Stimulated activated naive CD4-positive, alpha-beta T cell (primary cell): ENCODE measurements around the gene MAP2.

Experiments used
- DNase-seq, 6 experiments: peaks; one replicate each; lab custom pipeline; 2025; lab: John Stamatoyannopoulos, UW

MAP2 gene

GRCh38 chr2:209648714-209649113 is 224.9 kb downstream of the MAP2 start:
- no peak for DNase-seq

GRCh38 chr2:209653134-209653533 is 229.3 kb downstream of the MAP2 start:
- DNase-seq, result no peak

- no peak for DNase-seq
These were observed 237.5 kb downstream of the MAP2 start for GRCh38 chr2:209661286-209661894.

GRCh38 chr2:209662021-209662420 is 238.2 kb downstream of the MAP2 start:
- DNase-seq, result no peak

- DNase-seq, result no peak
These were observed 239.3 kb downstream of the MAP2 start for GRCh38 chr2:209663139-209663538.

- DNase-seq, result no peak
These were observed 239.8 kb downstream of the MAP2 start for GRCh38 chr2:209663656-209664055.

GRCh38 chr2:209666296-209666695 is 242.4 kb downstream of the MAP2 start:
- no peak for DNase-seq

- DNase-seq, result no peak
These were observed 247.3 kb downstream of the MAP2 start for GRCh38 chr2:209671020-209671680.

- no peak for DNase-seq
These were observed 250.0 kb downstream of the MAP2 start for GRCh38 chr2:209673811-209674210.

- no peak for DNase-seq
These were observed 256.7 kb downstream of the MAP2 start for GRCh38 chr2:209680596-209680995.

GRCh38 chr2:209681201-209681735 is 257.4 kb downstream of the MAP2 start:
- DNase-seq, result no peak

- DNase-seq, result no peak
These were observed 258.8 kb downstream of the MAP2 start for GRCh38 chr2:209682646-209683045.

- DNase-seq, result no peak
These were observed 261.5 kb downstream of the MAP2 start for GRCh38 chr2:209685340-209685739.

GRCh38 chr2:209685963-209686362 is 262.1 kb downstream of the MAP2 start:
- DNase-seq, result no peak

- no peak for DNase-seq
These were observed 262.6 kb downstream of the MAP2 start for GRCh38 chr2:209686448-209686847.

GRCh38 chr2:209687323-209687969 is 263.6 kb downstream of the MAP2 start:
- no peak for DNase-seq

GRCh38 chr2:209688385-209688784 is 264.5 kb downstream of the MAP2 start:
- DNase-seq, result no peak

GRCh38 chr2:209690029-209690754 is 266.3 kb downstream of the MAP2 start:
- DNase-seq, result no peak

GRCh38 chr2:209694748-209695147 is 270.9 kb downstream of the MAP2 start:
- DNase-seq, result no peak

GRCh38 chr2:209696836-209697711 is 273.2 kb downstream of the MAP2 start:
- DNase-seq, result no peak

GRCh38 chr2:209702775-209703174 is 278.9 kb downstream of the MAP2 start:
- no peak for DNase-seq
